Measurements from ENCODE around the gene RWDD4. TPM values are rescaled to one million over a fixed set of nuclear protein-coding genes. Genes with fewer than 3 reads are reported as not detected.
"Not testable (repeated sequence)": the region's sequence is repeated elsewhere in the genome, so short reads cannot be mapped to it uniquely, and the experiment has no call there.

The RWDD4 gene
- polyA plus RNA-seq, 1 donor (not counting 4 experiments of a cell fraction or from before 2014, with no cell fraction given), result 25.5 TPM

- no peak overlapping the region for H3K4me3 ChIP-seq (ENCODE audit: control insufficient read depth in 2 of 3, extremely low read depth in 1 of 3, insufficient read depth in 2 of 3, low read depth in 1 of 3, low read length in 3 of 3)
- no peaks in the 10 kb centered on the region for H3K36me3 ChIP-seq (ENCODE audit: control insufficient read depth in 2 of 2, extremely low read depth in 1 of 2, insufficient read depth in 2 of 2, low read length in 2 of 2)
- H3K4me2 ChIP-seq (ENCODE audit: control insufficient read depth, extremely low read depth, insufficient read depth, low read depth, low read length), result no peak overlapping the region
- no peak overlapping the region for H3K27ac ChIP-seq (ENCODE audit: control insufficient read depth, insufficient read depth, low read length)
- no peaks in the 10 kb centered on the region for H3K9me1 ChIP-seq (ENCODE audit: control insufficient read depth, extremely low read depth, insufficient read depth, low read length)
- FAIRE-seq (no peak), DNase-seq (ENCODE audit: low read depth, low spot score) (no peak)
- dilution Hi-C loops (cut with MboI; ENCODE audit: extremely low pct_ligation_motif_present, low sequenced_read_pairs), result no loop called here
- TF ChIP-seq EZH2 (IDR thresholded peaks at IDR 0.05; ENCODE audit: low read length) (no peak), CTCF (optimal IDR thresholded peaks at IDR 0.05 in 1 of 3, IDR thresholded peaks at IDR 0.05 in 1 of 3, conservative IDR thresholded peaks at IDR 0.05 in 1 of 3; ENCODE audit: extremely low read depth in 1 of 3, insufficient read depth in 2 of 3, low read length in 3 of 3) (no peak)
- H3K79me2 ChIP-seq (ENCODE audit: control insufficient read depth, insufficient read depth, low read length), result no peaks in the 10 kb centered on the region
- peaks cover 3% of the 10 kb centered on the region for H3K4me1 ChIP-seq (ENCODE audit: control insufficient read depth, extremely low read depth, insufficient read depth, low read length)
- no peaks in the 10 kb centered on the region for H3K27me3 ChIP-seq (ENCODE audit: control insufficient read depth, extremely low read depth, insufficient read depth, low read length)
- H3K9me3 ChIP-seq (ENCODE audit: control insufficient read depth, low read depth, low read length), result no peaks in the 10 kb centered on the region
- no peaks in the 10 kb centered on the region for H4K20me1 ChIP-seq (ENCODE audit: control insufficient read depth, extremely low read depth, insufficient read depth, low read length)
- H3K9ac ChIP-seq (ENCODE audit: control insufficient read depth, extremely low read depth, insufficient read depth, low read length), result no peak overlapping the region
- H2AFZ ChIP-seq (ENCODE audit: control insufficient read depth, low read length), result no peak overlapping the region
Measured at GRCh38 chr4:183631577-183632198, 27.3 kb downstream of the RWDD4 start.

- H2AFZ ChIP-seq (ENCODE audit: control insufficient read depth, low read length), result no peak overlapping the region
- no peaks in the 10 kb centered on the region for H3K9me1 ChIP-seq (ENCODE audit: control insufficient read depth, extremely low read depth, insufficient read depth, low read length)
- no peak overlapping the region for H3K27ac ChIP-seq (ENCODE audit: control insufficient read depth, insufficient read depth, low read length)
- peaks cover 8% of the 10 kb centered on the region for H3K4me1 ChIP-seq (ENCODE audit: control insufficient read depth, extremely low read depth, insufficient read depth, low read length)
- no peaks in the 10 kb centered on the region for H3K27me3 ChIP-seq (ENCODE audit: control insufficient read depth, extremely low read depth, insufficient read depth, low read length)
- no peaks in the 10 kb centered on the region for H4K20me1 ChIP-seq (ENCODE audit: control insufficient read depth, extremely low read depth, insufficient read depth, low read length)
- no peaks in the 10 kb centered on the region for H3K9me3 ChIP-seq (ENCODE audit: control insufficient read depth, low read depth, low read length)
- no peaks in the 10 kb centered on the region for H3K79me2 ChIP-seq (ENCODE audit: control insufficient read depth, insufficient read depth, low read length)
- TF ChIP-seq EZH2 (IDR thresholded peaks at IDR 0.05; ENCODE audit: low read length) (no peak), CTCF (optimal IDR thresholded peaks at IDR 0.05 in 1 of 3, IDR thresholded peaks at IDR 0.05 in 1 of 3, conservative IDR thresholded peaks at IDR 0.05 in 1 of 3; ENCODE audit: extremely low read depth in 1 of 3, insufficient read depth in 2 of 3, low read length in 3 of 3) (no peak)
- H3K9ac ChIP-seq (ENCODE audit: control insufficient read depth, extremely low read depth, insufficient read depth, low read length), result no peak overlapping the region
- no peaks in the 10 kb centered on the region for H3K36me3 ChIP-seq (ENCODE audit: control insufficient read depth in 2 of 2, extremely low read depth in 1 of 2, insufficient read depth in 2 of 2, low read length in 2 of 2)
- dilution Hi-C loops (cut with MboI; ENCODE audit: extremely low pct_ligation_motif_present, low sequenced_read_pairs), result no loop called here
- FAIRE-seq, result no peak
- H3K4me2 ChIP-seq (ENCODE audit: control insufficient read depth, extremely low read depth, insufficient read depth, low read depth, low read length), result no peak overlapping the region
- no peak for DNase-seq (ENCODE audit: low read depth, low spot score)
- no peak overlapping the region for H3K4me3 ChIP-seq (ENCODE audit: control insufficient read depth in 2 of 3, extremely low read depth in 1 of 3, insufficient read depth in 2 of 3, low read depth in 1 of 3, low read length in 3 of 3)
Measured at GRCh38 chr4:183627979-183628588, 30.9 kb downstream of the RWDD4 start.

- H3K9ac ChIP-seq (ENCODE audit: control insufficient read depth, extremely low read depth, insufficient read depth, low read length); H3K4me3 ChIP-seq (ENCODE audit: control insufficient read depth in 2 of 3, extremely low read depth in 1 of 3, insufficient read depth in 2 of 3, low read depth in 1 of 3, low read length in 3 of 3); FAIRE-seq; H3K27me3 ChIP-seq (ENCODE audit: control insufficient read depth, extremely low read depth, insufficient read depth, low read length); H3K4me1 ChIP-seq (ENCODE audit: control insufficient read depth, extremely low read depth, insufficient read depth, low read length); H3K79me2 ChIP-seq (ENCODE audit: control insufficient read depth, insufficient read depth, low read length); H4K20me1 ChIP-seq (ENCODE audit: control insufficient read depth, extremely low read depth, insufficient read depth, low read length); H3K9me1 ChIP-seq (ENCODE audit: control insufficient read depth, extremely low read depth, insufficient read depth, low read length); dilution Hi-C loops (cut with MboI; ENCODE audit: extremely low pct_ligation_motif_present, low sequenced_read_pairs); H3K4me2 ChIP-seq (ENCODE audit: control insufficient read depth, extremely low read depth, insufficient read depth, low read depth, low read length); DNase-seq (ENCODE audit: low read depth, low spot score); H3K36me3 ChIP-seq (ENCODE audit: control insufficient read depth in 2 of 2, extremely low read depth in 1 of 2, insufficient read depth in 2 of 2, low read length in 2 of 2); H3K27ac ChIP-seq (ENCODE audit: control insufficient read depth, insufficient read depth, low read length); H3K9me3 ChIP-seq (ENCODE audit: control insufficient read depth, low read depth, low read length); H2AFZ ChIP-seq (ENCODE audit: control insufficient read depth, low read length): not testable (repeated sequence)
Measured at GRCh38 chr4:183627286-183627685, 31.7 kb downstream of the RWDD4 start.

Data from keratinocyte (primary cell).